GM12801 (cell line): ENCODE measurements around the gene APOC1.

Experiments
- TF ChIP-seq, protein P1 (sequence below): IDR thresholded peaks from one replicate; pipeline ENCODE4 v1.5.1; 2011; ENCODE audit warnings: control low read depth; ENCODE audit not compliant: insufficient read length; ENCODE audit errors: extremely low read depth

Gene APOC1

DNA sequence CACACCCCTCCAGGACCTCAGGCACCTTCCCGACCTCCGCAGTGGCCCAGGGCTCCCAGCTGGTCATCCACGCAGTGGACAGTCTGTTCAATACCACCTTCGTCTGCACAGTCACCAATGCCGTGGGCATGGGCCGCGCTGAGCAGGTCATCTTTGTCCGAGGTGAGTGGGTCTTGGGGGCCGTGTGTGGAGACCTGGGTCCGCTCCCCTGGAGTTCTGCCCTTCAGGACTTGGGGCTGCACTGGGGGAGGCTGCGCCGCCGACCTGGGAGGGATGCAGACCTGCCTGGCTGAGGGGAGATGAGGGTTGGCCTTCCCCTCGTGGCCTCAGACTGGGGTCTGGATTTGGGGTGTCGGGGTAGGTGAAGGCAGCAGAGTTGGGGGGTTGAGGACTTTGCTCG, 40.1 kb upstream of the APOC1 start:
- TF ChIP-seq, protein P1, sequence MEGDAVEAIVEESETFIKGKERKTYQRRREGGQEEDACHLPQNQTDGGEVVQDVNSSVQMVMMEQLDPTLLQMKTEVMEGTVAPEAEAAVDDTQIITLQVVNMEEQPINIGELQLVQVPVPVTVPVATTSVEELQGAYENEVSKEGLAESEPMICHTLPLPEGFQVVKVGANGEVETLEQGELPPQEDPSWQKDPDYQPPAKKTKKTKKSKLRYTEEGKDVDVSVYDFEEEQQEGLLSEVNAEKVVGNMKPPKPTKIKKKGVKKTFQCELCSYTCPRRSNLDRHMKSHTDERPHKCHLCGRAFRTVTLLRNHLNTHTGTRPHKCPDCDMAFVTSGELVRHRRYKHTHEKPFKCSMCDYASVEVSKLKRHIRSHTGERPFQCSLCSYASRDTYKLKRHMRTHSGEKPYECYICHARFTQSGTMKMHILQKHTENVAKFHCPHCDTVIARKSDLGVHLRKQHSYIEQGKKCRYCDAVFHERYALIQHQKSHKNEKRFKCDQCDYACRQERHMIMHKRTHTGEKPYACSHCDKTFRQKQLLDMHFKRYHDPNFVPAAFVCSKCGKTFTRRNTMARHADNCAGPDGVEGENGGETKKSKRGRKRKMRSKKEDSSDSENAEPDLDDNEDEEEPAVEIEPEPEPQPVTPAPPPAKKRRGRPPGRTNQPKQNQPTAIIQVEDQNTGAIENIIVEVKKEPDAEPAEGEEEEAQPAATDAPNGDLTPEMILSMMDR, result no peak

DNA sequence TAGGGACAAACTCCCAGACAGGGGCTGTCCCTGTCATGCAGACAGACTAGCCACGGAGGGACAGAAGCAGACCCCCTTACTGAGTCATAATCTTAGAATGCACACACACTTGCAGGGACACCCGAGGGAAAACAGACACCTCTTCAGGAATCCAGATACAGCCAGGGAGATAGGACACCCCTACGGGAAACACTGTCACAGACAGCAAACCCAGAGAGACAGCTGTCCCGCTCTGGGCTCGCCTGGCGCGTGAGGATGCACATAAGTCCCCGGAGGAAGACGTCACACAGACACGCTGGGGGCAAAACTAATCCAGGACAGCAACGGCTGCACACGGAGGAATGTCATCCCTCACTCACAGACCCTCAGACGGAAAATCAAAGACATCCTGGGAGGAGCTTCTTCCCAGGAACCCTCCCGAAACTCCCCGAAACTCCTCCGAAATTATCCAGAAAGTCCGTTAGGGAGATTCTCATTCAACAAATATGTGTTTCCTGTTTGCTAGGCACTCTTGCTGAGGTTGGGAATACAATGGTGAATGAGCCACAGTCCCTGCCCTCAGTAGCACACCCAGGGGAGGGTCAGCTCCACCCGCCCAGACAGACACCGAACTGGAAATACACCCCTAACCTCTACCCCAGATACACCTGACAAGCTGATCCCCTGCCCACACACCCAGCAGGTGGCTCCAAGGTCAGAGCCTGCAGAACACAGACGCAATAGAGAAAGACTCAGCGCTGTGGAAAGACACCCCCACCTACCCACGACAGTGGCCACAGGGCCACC, 38.5 kb upstream of the APOC1 start:
- TF ChIP-seq, protein P1, result no peak

DNA sequence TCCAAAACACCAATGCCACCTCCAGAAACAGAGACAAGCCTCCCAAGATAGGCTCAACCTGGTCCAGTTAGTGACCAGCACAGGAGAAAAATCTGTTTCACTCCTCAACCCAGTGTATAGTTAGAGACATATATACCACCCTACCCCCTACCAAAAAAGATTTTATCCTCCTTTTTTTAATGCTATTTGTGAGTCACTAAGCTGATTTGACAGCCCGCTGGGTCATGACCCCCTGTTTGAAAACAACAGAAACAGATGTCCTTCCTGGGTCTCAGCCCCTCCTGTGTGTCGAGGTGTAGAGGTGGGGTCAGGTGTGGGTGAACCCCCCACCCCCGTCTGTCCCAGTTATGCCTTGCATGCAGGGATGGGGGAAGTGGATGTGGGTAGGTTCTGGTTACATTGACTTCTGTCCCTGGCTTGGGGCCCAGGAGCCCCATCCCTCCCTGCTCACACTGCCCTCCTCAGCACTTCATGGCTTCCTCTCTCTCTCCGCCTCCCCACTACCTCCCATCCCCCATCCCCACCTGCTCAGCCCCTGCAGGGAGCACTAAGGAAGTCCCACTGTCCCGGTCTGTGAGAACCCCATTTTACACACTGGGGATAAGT, 37.4 kb upstream of the APOC1 start:
- TF ChIP-seq, protein P1, result no peak

DNA sequence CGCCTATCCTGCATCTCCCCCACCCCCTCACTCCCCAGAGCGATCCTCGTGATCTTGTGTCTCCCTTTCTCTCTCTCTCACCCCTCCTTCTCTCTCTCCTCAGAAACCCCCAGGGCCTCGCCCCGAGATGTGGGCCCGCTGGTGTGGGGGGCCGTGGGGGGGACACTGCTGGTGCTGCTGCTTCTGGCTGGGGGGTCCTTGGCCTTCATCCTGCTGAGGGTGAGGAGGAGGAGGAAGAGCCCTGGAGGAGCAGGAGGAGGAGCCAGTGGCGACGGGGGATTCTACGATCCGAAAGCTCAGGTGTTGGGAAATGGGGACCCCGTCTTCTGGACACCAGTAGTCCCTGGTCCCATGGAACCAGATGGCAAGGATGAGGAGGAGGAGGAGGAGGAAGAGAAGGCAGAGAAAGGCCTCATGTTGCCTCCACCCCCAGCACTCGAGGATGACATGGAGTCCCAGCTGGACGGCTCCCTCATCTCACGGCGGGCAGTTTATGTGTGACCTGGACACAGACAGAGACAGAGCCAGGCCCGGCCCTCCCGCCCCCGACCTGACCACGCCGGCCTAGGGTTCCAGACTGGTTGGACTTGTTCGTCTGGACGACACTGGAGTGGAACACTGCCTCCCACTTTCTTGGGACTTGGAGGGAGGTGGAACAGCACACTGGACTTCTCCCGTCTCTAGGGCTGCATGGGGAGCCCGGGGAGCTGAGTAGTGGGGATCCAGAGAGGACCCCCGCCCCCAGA, 36.1 kb upstream of the APOC1 start:
- TF ChIP-seq, protein P1, result no peak

DNA sequence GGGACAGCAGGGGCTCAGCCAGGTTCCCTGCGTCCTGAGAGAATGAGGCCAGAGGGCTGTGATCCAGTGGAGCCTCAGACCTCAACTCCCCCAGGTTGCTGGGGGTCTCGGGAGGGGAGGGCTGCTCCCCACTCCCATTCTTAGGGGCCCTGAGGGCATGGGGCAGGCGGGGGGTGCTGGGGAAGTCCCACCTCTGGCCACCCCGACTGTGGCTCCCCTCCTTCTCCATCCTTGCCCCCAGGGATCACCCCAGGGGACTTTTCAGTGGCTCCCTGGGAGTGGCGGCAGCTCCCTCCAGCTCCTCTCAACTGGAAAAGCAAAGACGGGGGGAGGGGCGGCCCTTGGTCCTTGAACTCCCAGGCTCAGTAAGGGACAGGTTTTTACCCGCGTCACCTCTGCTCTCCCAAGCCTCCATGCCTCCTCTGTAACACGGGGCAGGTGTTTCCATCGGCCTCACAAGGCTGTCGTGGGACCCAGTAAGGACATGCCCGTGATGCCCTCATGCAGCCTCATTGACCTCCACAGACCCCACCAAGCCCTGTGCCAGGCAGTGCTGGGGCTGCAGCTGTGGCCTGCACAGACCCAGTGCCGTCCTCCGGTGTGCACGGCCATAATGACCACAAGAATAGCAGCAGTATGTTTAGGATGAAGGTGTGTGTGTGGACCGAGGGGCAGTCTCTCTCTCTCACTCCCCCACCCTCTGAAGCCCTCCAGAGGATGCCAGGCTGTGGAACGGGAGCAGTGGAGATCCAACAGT, 34.9 kb upstream of the APOC1 start:
- TF ChIP-seq, protein P1, result no peak

DNA sequence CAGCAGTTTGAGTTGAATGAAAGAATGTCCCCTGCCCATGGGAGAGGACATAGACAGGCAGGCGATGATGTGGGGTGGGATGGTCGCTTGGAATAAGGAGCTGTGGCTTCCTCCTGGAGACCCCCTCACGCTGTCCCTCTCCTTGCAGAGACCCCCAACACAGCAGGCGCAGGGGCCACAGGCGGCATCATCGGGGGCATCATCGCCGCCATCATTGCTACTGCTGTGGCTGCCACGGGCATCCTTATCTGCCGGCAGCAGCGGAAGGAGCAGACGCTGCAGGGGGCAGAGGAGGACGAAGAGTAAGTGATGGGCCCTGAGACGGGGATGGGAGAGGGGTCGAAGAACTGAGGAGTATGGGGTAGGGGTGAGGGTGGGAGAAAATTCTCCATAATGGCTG, 32.3 kb upstream of the APOC1 start:
- TF ChIP-seq, protein P1, result no peak

DNA sequence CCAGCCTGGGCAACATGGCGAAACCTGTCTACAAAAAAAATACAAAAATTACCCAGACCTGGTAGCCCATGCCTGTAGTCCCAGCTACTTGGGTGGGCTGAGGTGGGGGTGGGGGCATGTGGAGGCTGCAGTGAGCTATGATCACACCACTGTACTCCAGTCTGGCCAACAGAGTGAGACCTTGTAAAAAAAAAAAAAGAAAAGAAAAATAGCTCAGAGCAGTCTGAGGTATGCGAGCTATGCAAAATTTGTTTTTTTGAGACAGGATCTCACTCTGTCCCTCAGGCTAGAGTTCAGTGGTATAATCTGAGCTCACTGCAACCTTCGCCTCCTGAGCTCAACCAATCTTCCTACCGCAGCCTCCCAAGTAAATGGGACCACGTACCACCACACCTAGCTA, 30.5 kb upstream of the APOC1 start:
- TF ChIP-seq, protein P1, result no peak
